Inferior parietal cortex (tissue), 1 donor: Measurements from ENCODE around the gene DCDC2.
"Not testable (repeated sequence)": the region's sequence is repeated elsewhere in the genome, so short reads cannot be mapped to it uniquely, and the experiment has no call there.

Experiments used
- DNase-seq: peaks from one replicate; pipeline ENCODE4 v3.0.0-alpha.2; 2016; ENCODE audit errors: extremely low spot score

The DCDC2 gene

GRCh38 chr6:24148154-24148570 lies 209.7 kb downstream of the DCDC2 start:
- DNase-seq: no peak

- DNase-seq: peak; percentile 59
Observed at GRCh38 chr6:24147511-24148153, 210.2 kb downstream of the DCDC2 start.

GRCh38 chr6:24146871-24147270 lies 211.0 kb downstream of the DCDC2 start:
- DNase-seq: no peak

GRCh38 chr6:24145690-24146131 lies 212.1 kb downstream of the DCDC2 start:
- no peak for DNase-seq

- not testable (repeated sequence) for DNase-seq
Observed at GRCh38 chr6:24142733-24143132, 215.1 kb downstream of the DCDC2 start.

GRCh38 chr6:24140591-24140990 lies 217.3 kb downstream of the DCDC2 start:
- DNase-seq: peak; percentile 69

GRCh38 chr6:24139639-24140038 lies 218.2 kb downstream of the DCDC2 start:
- DNase-seq: no peak

- no peak for DNase-seq
Observed at GRCh38 chr6:24139080-24139479, 218.8 kb downstream of the DCDC2 start.

- DNase-seq: no peak
Observed at GRCh38 chr6:24131751-24132150, 226.1 kb downstream of the DCDC2 start.

- DNase-seq: no peak
Observed at GRCh38 chr6:24127316-24127715, 230.5 kb downstream of the DCDC2 start.

GRCh38 chr6:24126586-24127192 lies 231.2 kb downstream of the DCDC2 start:
- DNase-seq: peak; percentile 69

GRCh38 chr6:24125980-24126379 lies 231.9 kb downstream of the DCDC2 start, which contains the start of gene NRSN1:
Gene NRSN1, plus strand, starts transcription at chr6:24126215. Its CDS starts 8,113 bp downstream, at chr6:24134328.
- no peak for DNase-seq

GRCh38 chr6:24122139-24122538 lies 235.7 kb downstream of the DCDC2 start:
- DNase-seq: no peak
